ENCODE data around the gene SPACA9.

SPACA9 gene

DNA sequence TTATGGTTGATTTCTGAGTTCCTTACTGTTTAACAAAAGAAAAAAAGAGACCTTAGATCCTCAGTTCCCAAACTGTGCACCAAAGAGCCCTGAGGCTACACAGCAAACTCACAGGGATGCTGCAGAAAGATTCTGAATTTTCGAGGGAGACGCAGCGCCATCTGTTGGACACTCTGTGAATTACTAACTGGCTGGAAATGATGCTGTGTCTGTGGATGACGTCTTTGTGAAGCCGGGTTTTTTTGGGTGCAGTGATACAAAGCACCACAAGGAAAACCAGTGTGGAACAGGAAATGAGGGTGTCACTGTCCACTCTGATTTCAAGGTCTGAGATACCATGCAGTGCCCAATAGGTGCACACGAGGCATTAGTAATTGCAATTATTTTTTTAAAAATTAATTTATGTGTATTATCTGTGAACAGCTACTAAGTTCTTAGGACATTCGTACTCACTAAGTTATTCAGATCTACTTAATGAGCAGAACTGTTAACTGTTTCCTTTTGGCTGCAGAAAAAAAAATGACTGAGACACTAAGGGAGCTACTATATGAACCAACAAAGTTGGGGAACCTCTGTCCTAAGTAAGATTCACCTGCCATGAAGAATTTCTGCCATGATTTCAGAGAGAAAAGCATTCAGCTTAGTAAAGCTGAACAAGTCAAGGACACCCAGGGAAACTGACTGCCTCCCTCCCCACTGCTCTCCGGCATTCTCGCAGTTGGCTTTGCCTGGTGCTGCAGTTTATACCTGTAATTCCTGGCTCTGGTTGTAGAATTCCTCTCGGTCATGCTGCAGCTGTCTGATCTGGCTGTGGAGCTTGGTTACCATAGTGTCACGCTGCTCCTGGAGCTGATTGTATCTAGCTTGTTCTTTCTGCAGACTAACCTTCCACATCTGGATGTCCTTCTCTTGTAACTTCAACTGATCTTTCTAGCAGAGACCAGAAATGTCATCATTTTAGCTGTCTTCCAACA lies 23.4 kb downstream of the SPACA9 start:
- no peak overlapping the region for H2AFZ ChIP-seq (ENCODE audit: insufficient read depth, low read length, poor library complexity)
- H3K18ac ChIP-seq (ENCODE audit: low read length): no peak overlapping the region
- no peak overlapping the region for H4K8ac ChIP-seq (ENCODE audit: low read depth, low read length)
- H2BK12ac ChIP-seq (ENCODE audit: low read length): no peak overlapping the region
- no peak overlapping the region for H3K14ac ChIP-seq (ENCODE audit: low read length)
- no peak overlapping the region for H3K9ac ChIP-seq (ENCODE audit: low read length)
- no peak overlapping the region for H2BK5ac ChIP-seq (ENCODE audit: low read depth, low read length, poor library complexity)
- no peaks in the 10 kb centered on the region for H3K9me3 ChIP-seq (ENCODE audit: insufficient read depth, low read depth, low read length)
- H3K4me3 ChIP-seq (ENCODE audit: low read depth, low read length): no peak overlapping the region
- no peak overlapping the region for H3K4ac ChIP-seq (ENCODE audit: low read depth, low read length)
- no peak overlapping the region for H4K91ac ChIP-seq (ENCODE audit: low read depth, low read length)
- no CpG with 5 or more reads among the region's 11 CpGs for WGBS (ENCODE audit: extremely low coverage, insufficient coverage, insufficient read length)
- H3K4me2 ChIP-seq (ENCODE audit: low read length): no peak overlapping the region
- no peak overlapping the region for H3K27ac ChIP-seq (ENCODE audit: low read depth, low read length)
- H3K23ac ChIP-seq (ENCODE audit: low read length): no peak overlapping the region
- no peaks in the 10 kb centered on the region for H3K79me2 ChIP-seq (ENCODE audit: control insufficient read depth, insufficient read depth, low read length, poor library complexity)
- no peak overlapping the region for H4K12ac ChIP-seq (ENCODE audit: low read depth, low read length)
- peak; percentile 79 to 96 for DNase-seq
- H2BK120ac ChIP-seq (ENCODE audit: insufficient read depth, low read length, poor library complexity): no peak overlapping the region
- no peaks in the 10 kb centered on the region for H3K27me3 ChIP-seq (ENCODE audit: insufficient read depth, low read length)
- no peaks in the 10 kb centered on the region for H3K79me1 ChIP-seq (ENCODE audit: low read length)
- H2AK5ac ChIP-seq (ENCODE audit: low read length): no peak overlapping the region
- peaks cover 40 to 61% of the 10 kb centered on the region in 2 experiments for H3K36me3 ChIP-seq (ENCODE audit: control insufficient read depth in 1 of 2, insufficient read depth in 2 of 2, low read length in 2 of 2)
- H3K4me1 ChIP-seq (ENCODE audit: control insufficient read depth in 1 of 2, insufficient read depth in 2 of 2, low read length in 2 of 2): no peaks in the 10 kb centered on the region

DNA sequence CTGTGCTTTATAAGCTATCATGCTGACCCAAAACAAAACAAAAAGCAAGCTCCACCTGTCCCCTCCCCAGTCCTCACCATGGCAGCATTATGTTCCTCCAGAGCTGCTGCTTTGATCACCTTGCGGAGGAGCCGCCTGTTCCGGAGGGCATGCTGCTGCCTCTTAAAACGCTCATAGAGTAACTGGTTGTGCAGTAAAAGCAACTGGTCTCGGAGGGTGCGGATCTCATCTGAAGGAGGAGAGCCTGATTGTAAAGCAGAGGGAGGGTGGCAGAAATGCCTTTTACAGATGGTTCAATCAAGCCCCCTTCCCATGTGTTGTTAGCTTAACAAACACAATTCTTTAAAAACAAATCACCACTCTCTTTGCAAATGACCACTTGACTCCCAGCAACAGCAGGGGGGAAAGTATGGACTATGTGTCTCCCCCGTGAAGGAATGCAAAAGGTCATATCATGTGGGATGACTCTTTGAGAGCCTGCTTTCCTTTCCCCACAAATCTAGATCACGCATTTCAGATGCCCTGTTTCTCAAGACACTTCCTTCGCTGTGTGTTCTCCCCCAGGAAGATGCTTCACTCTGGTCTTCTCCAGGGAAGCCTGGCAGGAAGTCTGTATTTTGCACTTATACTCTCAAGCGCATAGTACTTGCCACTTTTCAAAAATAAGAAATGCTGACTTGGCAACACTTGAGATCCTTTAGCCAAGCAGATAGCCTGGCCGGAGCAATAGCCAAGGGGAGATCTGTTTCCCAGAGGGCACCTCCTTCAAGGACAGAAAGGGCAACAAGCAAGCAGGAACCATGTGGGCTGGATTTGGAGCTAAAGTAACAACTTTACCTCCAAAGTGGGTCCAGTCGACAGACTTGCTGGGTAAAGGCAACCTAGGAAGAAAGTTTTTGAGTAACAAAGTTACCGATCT lies 25.1 kb downstream of the SPACA9 start:
- Histone ChIP-seq H2AFZ (ENCODE audit: insufficient read depth, low read length, poor library complexity) (no peak overlapping the region), H4K8ac (ENCODE audit: low read depth, low read length) (no peak overlapping the region), H3K36me3 (ENCODE audit: control insufficient read depth in 1 of 2, insufficient read depth in 2 of 2, low read length in 2 of 2) (peaks cover 33 to 53% of the 10 kb centered on the region in 2 experiments), H2AK5ac (ENCODE audit: low read length) (no peak overlapping the region), H3K9ac (ENCODE audit: low read length) (no peak overlapping the region), H3K79me1 (ENCODE audit: low read length) (no peaks in the 10 kb centered on the region), H2BK12ac (ENCODE audit: low read length) (no peak overlapping the region), H3K27me3 (ENCODE audit: insufficient read depth, low read length) (no peaks in the 10 kb centered on the region), H3K27ac (ENCODE audit: low read depth, low read length) (no peak overlapping the region), H4K12ac (ENCODE audit: low read depth, low read length) (no peak overlapping the region), H3K23ac (ENCODE audit: low read length) (no peak overlapping the region), H3K79me2 (ENCODE audit: control insufficient read depth, insufficient read depth, low read length, poor library complexity) (no peaks in the 10 kb centered on the region), H2BK5ac (ENCODE audit: low read depth, low read length, poor library complexity) (no peak overlapping the region), H3K14ac (ENCODE audit: low read length) (no peak overlapping the region), H2BK120ac (ENCODE audit: insufficient read depth, low read length, poor library complexity) (no peak overlapping the region), H4K91ac (ENCODE audit: low read depth, low read length) (no peak overlapping the region), H3K4me1 (ENCODE audit: control insufficient read depth in 1 of 2, insufficient read depth in 2 of 2, low read length in 2 of 2) (no peaks in the 10 kb centered on the region), H3K4me3 (ENCODE audit: low read depth, low read length) (no peak overlapping the region), H3K18ac (ENCODE audit: low read length) (no peak overlapping the region), H3K4me2 (ENCODE audit: low read length) (no peak overlapping the region), H3K9me3 (ENCODE audit: insufficient read depth, low read depth, low read length) (no peaks in the 10 kb centered on the region), H3K4ac (ENCODE audit: low read depth, low read length) (no peak overlapping the region)
- no peak for DNase-seq
- WGBS (ENCODE audit: extremely low coverage, insufficient coverage, insufficient read length): no CpG with 5 or more reads among the region's 13 CpGs

DNA sequence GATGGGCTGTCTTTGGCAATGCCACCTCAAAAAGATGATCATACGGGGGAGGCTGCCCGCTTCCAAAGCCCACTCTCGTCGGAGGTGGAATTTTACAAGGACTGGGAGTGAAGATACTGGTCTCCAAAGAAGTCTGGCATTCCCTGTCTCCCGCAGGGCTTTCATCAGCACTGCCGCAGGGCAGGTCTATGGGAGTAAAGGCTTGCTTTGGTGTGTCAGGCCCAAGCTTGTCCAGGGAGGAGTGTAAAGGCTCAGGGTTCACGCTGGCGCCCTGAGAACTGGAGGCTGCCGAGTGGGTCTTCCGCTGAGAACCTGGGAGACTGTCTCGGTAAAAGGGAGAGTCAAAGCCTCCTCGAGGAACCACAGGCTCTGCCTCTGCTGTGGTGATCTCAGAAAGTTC lies 27.0 kb downstream of the SPACA9 start:
- Histone ChIP-seq H3K4me2 (ENCODE audit: low read length) (no peak overlapping the region), H2BK5ac (ENCODE audit: low read depth, low read length, poor library complexity) (no peak overlapping the region), H3K9me3 (ENCODE audit: insufficient read depth, low read depth, low read length) (no peaks in the 10 kb centered on the region), H3K9ac (ENCODE audit: low read length) (no peak overlapping the region), H3K18ac (ENCODE audit: low read length) (no peak overlapping the region), H2BK120ac (ENCODE audit: insufficient read depth, low read length, poor library complexity) (no peak overlapping the region), H2AK5ac (ENCODE audit: low read length) (no peak overlapping the region), H3K27ac (ENCODE audit: low read depth, low read length) (no peak overlapping the region), H3K79me2 (ENCODE audit: control insufficient read depth, insufficient read depth, low read length, poor library complexity) (no peaks in the 10 kb centered on the region), H4K12ac (ENCODE audit: low read depth, low read length) (no peak overlapping the region), H3K79me1 (ENCODE audit: low read length) (no peaks in the 10 kb centered on the region), H3K4me1 (ENCODE audit: control insufficient read depth in 1 of 2, insufficient read depth in 2 of 2, low read length in 2 of 2) (no peaks in the 10 kb centered on the region), H2BK12ac (ENCODE audit: low read length) (no peak overlapping the region), H4K8ac (ENCODE audit: low read depth, low read length) (no peak overlapping the region), H3K23ac (ENCODE audit: low read length) (no peak overlapping the region), H2AFZ (ENCODE audit: insufficient read depth, low read length, poor library complexity) (no peak overlapping the region), H4K91ac (ENCODE audit: low read depth, low read length) (no peak overlapping the region), H3K14ac (ENCODE audit: low read length) (no peak overlapping the region), H3K36me3 (ENCODE audit: control insufficient read depth in 1 of 2, insufficient read depth in 2 of 2, low read length in 2 of 2) (peaks cover 29 to 48% of the 10 kb centered on the region in 2 experiments), H3K4ac (ENCODE audit: low read depth, low read length) (no peak overlapping the region), H3K27me3 (ENCODE audit: insufficient read depth, low read length) (no peaks in the 10 kb centered on the region), H3K4me3 (ENCODE audit: low read depth, low read length) (no peak overlapping the region)
- no CpG with 5 or more reads among the region's 12 CpGs for WGBS (ENCODE audit: extremely low coverage, insufficient coverage, insufficient read length)
- peak; percentile 89 to 93 for DNase-seq

DNA sequence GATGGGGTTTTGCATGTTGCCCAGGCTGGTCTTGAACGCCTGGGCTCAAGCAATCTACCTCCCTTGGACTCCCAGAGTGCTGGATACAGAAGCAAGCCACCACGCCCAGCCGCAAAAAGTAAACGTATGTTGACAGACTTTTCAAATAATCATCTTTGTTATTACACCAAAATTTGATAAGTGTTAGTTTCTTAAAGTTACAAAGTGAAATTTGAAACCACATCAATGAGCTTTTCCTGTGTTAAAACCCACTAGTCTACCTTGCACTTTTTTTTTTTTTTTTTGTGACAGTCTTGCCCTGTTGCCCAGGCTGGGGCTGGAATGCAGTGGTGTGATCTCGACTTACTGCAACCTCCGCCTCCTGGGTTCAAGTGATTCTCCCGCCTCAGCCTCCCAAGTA lies 29.9 kb downstream of the SPACA9 start:
- no CpG with 5 or more reads among the region's 7 CpGs for WGBS (ENCODE audit: extremely low coverage, insufficient coverage, insufficient read length)
- H4K12ac ChIP-seq (ENCODE audit: low read depth, low read length): no peak overlapping the region
- no peaks in the 10 kb centered on the region for H3K79me1 ChIP-seq (ENCODE audit: low read length)
- H3K27me3 ChIP-seq (ENCODE audit: insufficient read depth, low read length): no peaks in the 10 kb centered on the region
- H3K4ac ChIP-seq (ENCODE audit: low read depth, low read length): no peak overlapping the region
- no peak overlapping the region for H4K8ac ChIP-seq (ENCODE audit: low read depth, low read length)
- no peak for DNase-seq
- no peak overlapping the region for H3K18ac ChIP-seq (ENCODE audit: low read length)
- no peak overlapping the region for H2BK120ac ChIP-seq (ENCODE audit: insufficient read depth, low read length, poor library complexity)
- H3K14ac ChIP-seq (ENCODE audit: low read length): no peak overlapping the region
- H2BK12ac ChIP-seq (ENCODE audit: low read length): no peak overlapping the region
- no peak overlapping the region for H3K4me3 ChIP-seq (ENCODE audit: low read depth, low read length)
- no peak overlapping the region for H2BK5ac ChIP-seq (ENCODE audit: low read depth, low read length, poor library complexity)
- H3K79me2 ChIP-seq (ENCODE audit: control insufficient read depth, insufficient read depth, low read length, poor library complexity): no peaks in the 10 kb centered on the region
- no peak overlapping the region for H3K9ac ChIP-seq (ENCODE audit: low read length)
- H3K4me2 ChIP-seq (ENCODE audit: low read length): no peak overlapping the region
- no peaks in the 10 kb centered on the region for H3K9me3 ChIP-seq (ENCODE audit: insufficient read depth, low read depth, low read length)
- peaks cover 21 to 42% of the 10 kb centered on the region in 2 experiments for H3K36me3 ChIP-seq (ENCODE audit: control insufficient read depth in 1 of 2, insufficient read depth in 2 of 2, low read length in 2 of 2)
- H2AK5ac ChIP-seq (ENCODE audit: low read length): no peak overlapping the region
- no peak overlapping the region for H3K23ac ChIP-seq (ENCODE audit: low read length)
- H3K4me1 ChIP-seq (ENCODE audit: control insufficient read depth in 1 of 2, insufficient read depth in 2 of 2, low read length in 2 of 2): no peaks in the 10 kb centered on the region
- H4K91ac ChIP-seq (ENCODE audit: low read depth, low read length): no peak overlapping the region
- H3K27ac ChIP-seq (ENCODE audit: low read depth, low read length): no peak overlapping the region
- H2AFZ ChIP-seq (ENCODE audit: insufficient read depth, low read length, poor library complexity): no peak overlapping the region
